PC-3 (cell line): Measurements from ENCODE around the gene C17orf114.
"Not testable (repeated sequence)": the region's sequence is repeated elsewhere in the genome, so short reads cannot be mapped to it uniquely, and the experiment has no call there.

Experiments
- ATAC-seq: fragments of 200-7000 bp; cut with Tn5 transposase; 2 replicates; pipeline ENCODE4 v1.9.1; 2020; ENCODE audit warnings: mild to moderate bottlenecking, moderate library complexity
- BruUV-seq: library from RNA; stranded (reverse); fragments of 400-500 nt; replicated peaks from 2 replicates; lab custom pipeline; 2021; lab: Mats Ljungman, UMichigan
- CTCF ChIA-PET: fragments of 300-600 bp; sonication (Branson Sonifier 250); formaldehyde crosslinking; loops from one replicate; lab custom pipeline; 2022; ENCODE audit warnings: antibody characterized with exemption; lab: Charles Lee
- POLR2A ChIA-PET: fragments of 300-600 bp; sonication (Branson Sonifier 250); formaldehyde crosslinking; loops from one replicate; lab custom pipeline; 2022; ENCODE audit warnings: antibody characterized with exemption; ENCODE audit not compliant: unreplicated experiment; lab: Charles Lee
- DNase-seq: peaks from one replicate; pipeline ENCODE4 v3.0.0-alpha.2; 2015
- H2AFZ ChIP-seq: fragments of 300-600 bp; sonication (generic); 2 replicates; pipeline ENCODE4 v1.6.0; 2016; ENCODE audit warnings: antibody characterized with exemption, low read length
- H3F3A ChIP-seq: fragments of 300-600 bp; sonication (generic); one replicate; pipeline ENCODE4 v1.6.0; 2017; ENCODE audit warnings: antibody characterized with exemption, low read length, control low read depth, mild to moderate bottlenecking; ENCODE audit not compliant: unreplicated experiment
- H3K27ac ChIP-seq: fragments of 300-600 bp; sonication (generic); 2 replicates; pipeline ENCODE4 v1.5.1; 2016; ENCODE audit warnings: mild to moderate bottlenecking, low read length
- H3K27me3 ChIP-seq: fragments of 300-600 bp; sonication (generic); 2 replicates; pipeline ENCODE4 v1.6.1; 2016; ENCODE audit warnings: low read length, mixed read lengths
- H3K36me3 ChIP-seq: fragments of 300-600 bp; sonication (generic); 2 replicates; pipeline ENCODE4 v1.6.1; 2016; ENCODE audit warnings: low read depth, mixed run types, low read length, mixed read lengths
- H3K4me1 ChIP-seq: fragments of 300-600 bp; sonication (generic); 2 replicates; pipeline ENCODE4 v1.5.1; 2016; ENCODE audit warnings: low read length; ENCODE audit not compliant: insufficient read depth
- H3K4me2 ChIP-seq: fragments of 300-600 bp; sonication (generic); 2 replicates; pipeline ENCODE4 v1.6.0; 2016; ENCODE audit warnings: low read length
- H3K4me3 ChIP-seq: fragments of 300-600 bp; sonication (generic); 2 replicates; pipeline ENCODE4 v1.5.1; 2016; ENCODE audit warnings: mild to moderate bottlenecking, low read length, mixed read lengths
- H3K79me2 ChIP-seq: fragments of 300-600 bp; sonication (generic); 2 replicates; pipeline ENCODE4 v1.6.1; 2017; ENCODE audit warnings: low read length, mixed read lengths
- H3K9ac ChIP-seq: fragments of 300-600 bp; sonication (generic); 2 replicates; pipeline ENCODE4 v1.6.0; 2016; ENCODE audit warnings: mild to moderate bottlenecking, low read length
- H3K9me2 ChIP-seq: fragments of 300-600 bp; sonication (generic); replicated peaks from 2 replicates; pipeline ENCODE4 v1.6.1; 2016; ENCODE audit warnings: mixed run types, low read length, mixed read lengths
- H3K9me3 ChIP-seq: fragments of 300-600 bp; sonication (generic); 2 replicates; pipeline ENCODE4 v1.6.1; 2016; ENCODE audit warnings: low read length, mixed read lengths
- H4K20me1 ChIP-seq: fragments of 300-600 bp; sonication (generic); 2 replicates; pipeline ENCODE4 v1.6.1; 2016; ENCODE audit warnings: low read length, mixed read lengths
- EZH2 ChIP-seq: fragments of 300-600 bp; sonication (generic); IDR thresholded peaks from one replicate; pipeline ENCODE4 v1.6.1; 2017; ENCODE audit warnings: antibody characterized with exemption, mild to moderate bottlenecking, low read length; ENCODE audit not compliant: unreplicated experiment
- EZH2phosphoT487 ChIP-seq: fragments of 300-600 bp; sonication (generic); IDR thresholded peaks from 2 replicates; pipeline ENCODE4 v1.6.1; 2018; ENCODE audit warnings: mild to moderate bottlenecking, antibody characterized with exemption, low read length, borderline replicate concordance
- intact Hi-C: fragments of 100-400 bp; cut with micrococcal nuclease; formaldehyde crosslinking; loops from 2 replicates; pipeline ENCODE4 v1.9.0; 2023
- TF ChIP-seq, protein P1 (sequence below): fragments of 300-600 bp; sonication (generic); conservative IDR thresholded peaks from 2 replicates; pipeline ENCODE4 v1.5.1; 2017; ENCODE audit warnings: antibody characterized with exemption, low read depth, mild to moderate bottlenecking, low read length

C17orf114 gene

GRCh38 chr17:4833178-4833940 lies 31.2 kb upstream of the C17orf114 start, which contains the start of gene MINK1:
Gene MINK1 (plus strand): TSS chr17:4833340. CDS start chr17:4833584, 244 bp downstream.
- Histone ChIP-seq H4K20me1 (no peaks in the 10 kb centered on the region), H3K36me3 (peaks cover 6% of the 10 kb centered on the region), H3K27me3 (no peaks in the 10 kb centered on the region), H3K4me1 (peaks cover 24% of the 10 kb centered on the region), H3K9ac (peak within 1 kb of the TSS; percentile 93), H3K9me2 (no peaks in the 10 kb centered on the region), H3K4me3 (peak within 1 kb of the TSS; percentile 97), H3K9me3 (no peaks in the 10 kb centered on the region), H3K4me2 (peak within 1 kb of the TSS; percentile 100), H2AFZ (peak within 1 kb of the TSS; percentile 63; the same call in 1 of the 2 replicates), H3K79me2 (peaks cover 51% of the 10 kb centered on the region), H3K27ac (peak within 1 kb of the TSS; percentile 60), H3F3A (no peaks in the 10 kb centered on the region)
- peak; percentile 95 for DNase-seq
- intact Hi-C loops: loop anchor here (1.0 to 10.0 kb wide), 2 partner anchors 26 to 51 kb away; partner anchors contain the start of gene PLD2
- ATAC-seq: peak; percentile 83
- BruUV-seq: no TSS peak
- ChIA-PET POLR2A (interaction anchor here (0.6 kb wide), 1 partner anchor 65 kb away, joined by 6 read pairs; no protein-coding TSS in a partner anchor), CTCF (no interaction called here)
- no peak for TF ChIP-seq EZH2phosphoT487
- TF ChIP-seq, protein P1, sequence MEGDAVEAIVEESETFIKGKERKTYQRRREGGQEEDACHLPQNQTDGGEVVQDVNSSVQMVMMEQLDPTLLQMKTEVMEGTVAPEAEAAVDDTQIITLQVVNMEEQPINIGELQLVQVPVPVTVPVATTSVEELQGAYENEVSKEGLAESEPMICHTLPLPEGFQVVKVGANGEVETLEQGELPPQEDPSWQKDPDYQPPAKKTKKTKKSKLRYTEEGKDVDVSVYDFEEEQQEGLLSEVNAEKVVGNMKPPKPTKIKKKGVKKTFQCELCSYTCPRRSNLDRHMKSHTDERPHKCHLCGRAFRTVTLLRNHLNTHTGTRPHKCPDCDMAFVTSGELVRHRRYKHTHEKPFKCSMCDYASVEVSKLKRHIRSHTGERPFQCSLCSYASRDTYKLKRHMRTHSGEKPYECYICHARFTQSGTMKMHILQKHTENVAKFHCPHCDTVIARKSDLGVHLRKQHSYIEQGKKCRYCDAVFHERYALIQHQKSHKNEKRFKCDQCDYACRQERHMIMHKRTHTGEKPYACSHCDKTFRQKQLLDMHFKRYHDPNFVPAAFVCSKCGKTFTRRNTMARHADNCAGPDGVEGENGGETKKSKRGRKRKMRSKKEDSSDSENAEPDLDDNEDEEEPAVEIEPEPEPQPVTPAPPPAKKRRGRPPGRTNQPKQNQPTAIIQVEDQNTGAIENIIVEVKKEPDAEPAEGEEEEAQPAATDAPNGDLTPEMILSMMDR: no peak
- TF ChIP-seq EZH2: no peak

DNA sequence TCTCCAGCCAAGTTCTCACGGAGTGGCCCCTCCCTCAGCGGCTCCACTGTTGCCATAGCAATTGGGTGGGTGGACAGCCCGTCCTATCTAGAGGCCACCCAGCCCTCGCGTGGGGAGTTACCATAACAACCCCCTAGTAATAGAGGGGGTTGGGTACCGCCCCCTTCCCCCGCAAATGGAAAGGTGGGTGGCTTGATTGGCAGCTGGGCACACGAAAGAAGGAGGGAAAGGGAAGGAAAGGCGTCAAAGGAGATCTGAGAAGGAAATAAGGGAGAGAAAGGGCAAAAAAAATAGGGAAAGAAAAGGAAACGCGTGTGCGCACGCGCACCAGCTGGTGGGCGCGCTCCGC lies 30.7 kb upstream of the C17orf114 start:
- H3K27me3 ChIP-seq, H3K36me3 ChIP-seq, CTCF ChIA-PET, BruUV-seq, DNase-seq, H4K20me1 ChIP-seq, H3K9me3 ChIP-seq, H3F3A ChIP-seq, H3K9me2 ChIP-seq: not testable (repeated sequence)
- peaks cover 24% of the 10 kb centered on the region for H3K4me1 ChIP-seq
- ATAC-seq: peak; percentile 21
- H3K27ac ChIP-seq: peak overlapping the region; percentile 60
- H3K9ac ChIP-seq: peak overlapping the region; percentile 93
- POLR2A ChIA-PET: interaction anchor here (0.6 kb wide), 1 partner anchor 65 kb away, joined by 6 read pairs; no protein-coding TSS in a partner anchor
- H3K4me3 ChIP-seq: peak overlapping the region; percentile 42; the same call in 1 of the 2 replicates
- H2AFZ ChIP-seq: 0 out of 2 replicates have a peak overlapping the region, but pooled peaks have one; percentile 32
- H3K4me2 ChIP-seq: peak overlapping the region; percentile 58
- intact Hi-C loops: loop anchor here (1.0 to 10.0 kb wide), 2 partner anchors 26 to 52 kb away; partner anchors contain the start of gene PLD2
- H3K79me2 ChIP-seq: peaks cover 46% of the 10 kb centered on the region

DNA sequence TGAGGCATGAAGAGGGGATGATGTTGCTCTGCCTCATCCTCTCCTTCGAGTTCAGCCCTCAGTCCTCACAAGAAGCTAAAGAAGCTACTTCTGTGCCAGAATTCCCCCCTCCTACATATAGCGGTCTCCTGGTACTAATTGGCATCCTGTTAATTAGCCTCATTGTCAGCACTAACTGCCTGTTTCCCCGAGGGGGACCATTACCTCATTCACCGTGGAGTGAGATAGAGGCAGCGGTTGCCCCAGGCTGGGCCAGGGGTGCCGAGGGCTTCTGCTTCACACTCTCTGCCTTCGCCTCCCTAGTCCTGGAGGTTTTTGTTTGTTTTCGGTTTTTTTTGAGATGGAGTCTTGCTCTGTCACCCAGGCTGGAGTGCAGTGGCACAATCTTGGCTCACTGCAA lies 25.3 kb upstream of the C17orf114 start:
- Histone ChIP-seq H3K4me2 (no peak overlapping the region), H3K4me1 (no peaks in the 10 kb centered on the region), H3K9me3 (no peaks in the 10 kb centered on the region), H3K36me3 (no peaks in the 10 kb centered on the region), H3F3A (no peaks in the 10 kb centered on the region), H3K9ac (no peak overlapping the region), H3K27ac (no peak overlapping the region), H3K9me2 (no peaks in the 10 kb centered on the region), H3K79me2 (no peaks in the 10 kb centered on the region), H2AFZ (no peak overlapping the region), H3K27me3 (no peaks in the 10 kb centered on the region), H3K4me3 (no peak overlapping the region), H4K20me1 (no peaks in the 10 kb centered on the region)
- no TSS peak for BruUV-seq
- TF ChIP-seq EZH2phosphoT487: no peak
- TF ChIP-seq, protein P1: no peak
- no peak for TF ChIP-seq EZH2
- no peak for ATAC-seq
- POLR2A ChIA-PET: no interaction called here
- no peak for DNase-seq
- CTCF ChIA-PET: no interaction called here
- intact Hi-C loops: no loop called here
